Effector memory CD4-positive, alpha-beta T cell (primary cell): Measurements from ENCODE around the gene XPO6.
"Not testable (repeated sequence)": the region's sequence is repeated elsewhere in the genome, so short reads cannot be mapped to it uniquely, and the experiment has no call there.

Source experiments
- DNase-seq, 3 donors: peaks; one replicate each; pipeline ENCODE4 v3.0.0-alpha.2; 2020
- H3K27ac ChIP-seq: 2 replicates; pipeline ENCODE4 v1.7.0; 2013; ENCODE audit warnings: mild to moderate bottlenecking, low read length, moderate library complexity; ENCODE audit not compliant: insufficient read depth, poor library complexity, severe bottlenecking
- H3K27me3 ChIP-seq: replicated peaks from 2 replicates; pipeline ENCODE4 v1.7.0; 2013; ENCODE audit warnings: mild to moderate bottlenecking, low read length; ENCODE audit not compliant: insufficient read depth, control insufficient read depth, poor library complexity, severe bottlenecking
- H3K36me3 ChIP-seq: 2 replicates; pipeline ENCODE4 v1.7.0; 2013; ENCODE audit warnings: mild to moderate bottlenecking, low read length, moderate library complexity; ENCODE audit not compliant: control insufficient read depth, insufficient read depth
- H3K4me1 ChIP-seq: 2 replicates; pipeline ENCODE4 v1.7.0; 2013; ENCODE audit warnings: low read length, mild to moderate bottlenecking; ENCODE audit not compliant: control insufficient read depth, insufficient read depth, poor library complexity, severe bottlenecking
- H3K4me3 ChIP-seq: 2 replicates; pipeline ENCODE4 v1.7.0; 2013; ENCODE audit warnings: low read length, low read depth, mild to moderate bottlenecking; ENCODE audit not compliant: insufficient read depth, poor library complexity, severe bottlenecking
- H3K9me3 ChIP-seq: 2 replicates; pipeline ENCODE4 v1.7.0; 2013; ENCODE audit warnings: mild to moderate bottlenecking, low read length, moderate library complexity; ENCODE audit not compliant: control insufficient read depth

The XPO6 gene

GRCh38 chr16:28125592-28125991 lies 86.2 kb downstream of the XPO6 start:
- Histone ChIP-seq H3K4me3 (no peak overlapping the region), H3K9me3 (no peaks in the 10 kb centered on the region), H3K36me3 (peaks cover 100% of the 10 kb centered on the region), H3K27me3 (no peaks in the 10 kb centered on the region), H3K4me1 (no peaks in the 10 kb centered on the region), H3K27ac (no peak overlapping the region)
- no peak for DNase-seq

GRCh38 chr16:28121527-28121926 lies 90.2 kb downstream of the XPO6 start:
- no peaks in the 10 kb centered on the region for H3K4me1 ChIP-seq
- H3K27ac ChIP-seq = no peak overlapping the region
- H3K9me3 ChIP-seq = no peaks in the 10 kb centered on the region
- H3K4me3 ChIP-seq = no peak overlapping the region
- DNase-seq = no peak
- peaks cover 89% of the 10 kb centered on the region for H3K36me3 ChIP-seq
- no peaks in the 10 kb centered on the region for H3K27me3 ChIP-seq

- Histone ChIP-seq H3K9me3 (no peaks in the 10 kb centered on the region), H3K36me3 (peaks cover 89% of the 10 kb centered on the region), H3K27me3 (no peaks in the 10 kb centered on the region), H3K4me1 (no peaks in the 10 kb centered on the region), H3K27ac (no peak overlapping the region), H3K4me3 (no peak overlapping the region)
- DNase-seq = no peak
Measured at GRCh38 chr16:28120754-28121153, 91.0 kb downstream of the XPO6 start.

GRCh38 chr16:28118637-28119036 lies 93.1 kb downstream of the XPO6 start:
- Histone ChIP-seq H3K27me3 (no peaks in the 10 kb centered on the region), H3K27ac (no peak overlapping the region), H3K4me3 (no peak overlapping the region), H3K36me3 (peaks cover 85% of the 10 kb centered on the region), H3K9me3 (no peaks in the 10 kb centered on the region), H3K4me1 (no peaks in the 10 kb centered on the region)
- no peak for DNase-seq

GRCh38 chr16:28117168-28117565 lies 94.6 kb downstream of the XPO6 start:
- Histone ChIP-seq H3K27ac (no peak overlapping the region), H3K4me3 (no peak overlapping the region), H3K9me3 (no peaks in the 10 kb centered on the region), H3K27me3 (no peaks in the 10 kb centered on the region), H3K4me1 (no peaks in the 10 kb centered on the region), H3K36me3 (peaks cover 82% of the 10 kb centered on the region)
- DNase-seq = no peak

GRCh38 chr16:28115866-28116265 lies 95.9 kb downstream of the XPO6 start:
- not testable (repeated sequence) for H3K27ac ChIP-seq, H3K4me3 ChIP-seq, H3K4me1 ChIP-seq, H3K27me3 ChIP-seq, DNase-seq, H3K9me3 ChIP-seq
- peaks cover 82% of the 10 kb centered on the region for H3K36me3 ChIP-seq

- H3K4me1 ChIP-seq = no peaks in the 10 kb centered on the region
- no peak overlapping the region for H3K4me3 ChIP-seq
- H3K27ac ChIP-seq = no peak overlapping the region
- H3K36me3 ChIP-seq = peaks cover 89% of the 10 kb centered on the region
- H3K9me3 ChIP-seq = no peaks in the 10 kb centered on the region
- H3K27me3 ChIP-seq = no peaks in the 10 kb centered on the region
- no peak for DNase-seq
Measured at GRCh38 chr16:28112908-28113307, 98.9 kb downstream of the XPO6 start.

- no peaks in the 10 kb centered on the region for H3K27me3 ChIP-seq
- no peak overlapping the region for H3K27ac ChIP-seq
- H3K4me3 ChIP-seq = no peak overlapping the region
- H3K36me3 ChIP-seq = peaks cover 90% of the 10 kb centered on the region
- no peaks in the 10 kb centered on the region for H3K9me3 ChIP-seq
- no peaks in the 10 kb centered on the region for H3K4me1 ChIP-seq
- no peak for DNase-seq
Measured at GRCh38 chr16:28110977-28111376, 100.8 kb downstream of the XPO6 start.

GRCh38 chr16:28110479-28110878 lies 101.3 kb downstream of the XPO6 start:
- no peaks in the 10 kb centered on the region for H3K9me3 ChIP-seq
- H3K4me3 ChIP-seq = no peak overlapping the region
- H3K4me1 ChIP-seq = no peaks in the 10 kb centered on the region
- no peak overlapping the region for H3K27ac ChIP-seq
- DNase-seq = no peak
- no peaks in the 10 kb centered on the region for H3K27me3 ChIP-seq
- peaks cover 90% of the 10 kb centered on the region for H3K36me3 ChIP-seq

- no peak for DNase-seq
- Histone ChIP-seq H3K36me3 (peaks cover 90% of the 10 kb centered on the region), H3K4me3 (no peak overlapping the region), H3K9me3 (no peaks in the 10 kb centered on the region), H3K27ac (no peak overlapping the region), H3K27me3 (no peaks in the 10 kb centered on the region), H3K4me1 (no peaks in the 10 kb centered on the region)
Measured at GRCh38 chr16:28110074-28110473, 101.7 kb downstream of the XPO6 start.
